HG03039 (cell line): Measurements from ENCODE around the gene SIRT5.

Experiments used
- ATAC-seq: cut with Tn5 transposase; IDR thresholded peaks from one replicate; pipeline ENCODE4 v1.9.1; 2021; ENCODE audit warnings: mild to moderate bottlenecking, moderate library complexity; ENCODE audit not compliant: unreplicated experiment

SIRT5 gene

GRCh38 chr6:13574571-13575376, at the start of gene SIRT5:
TSS of gene SIRT5 (plus strand) at chr6:13574601. CDS start at chr6:13584111, 9,510 bp downstream.
- ATAC-seq, result peak; percentile 53

- ATAC-seq, result no peak
Observed at GRCh38 chr6:13524801-13525508, 49.4 kb upstream of the SIRT5 start.

DNA sequence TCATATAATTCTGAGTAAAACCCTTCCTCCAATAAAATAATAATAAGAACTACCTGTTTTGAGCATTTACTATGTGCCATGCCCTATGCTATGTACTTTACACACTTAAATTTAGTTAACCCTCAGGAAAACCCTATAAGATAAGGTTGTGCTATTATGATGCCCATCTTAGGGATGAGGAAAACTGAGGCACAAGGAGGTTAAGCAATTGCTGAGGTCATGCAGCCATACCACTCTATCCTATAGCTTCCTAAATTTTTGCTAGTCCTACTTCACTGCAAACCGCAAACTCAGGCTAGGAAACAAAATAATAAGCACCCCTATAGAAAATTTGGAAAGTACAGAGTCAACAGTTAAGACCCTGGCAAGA, 48.1 kb upstream of the SIRT5 start:
- ATAC-seq, result no peak

DNA sequence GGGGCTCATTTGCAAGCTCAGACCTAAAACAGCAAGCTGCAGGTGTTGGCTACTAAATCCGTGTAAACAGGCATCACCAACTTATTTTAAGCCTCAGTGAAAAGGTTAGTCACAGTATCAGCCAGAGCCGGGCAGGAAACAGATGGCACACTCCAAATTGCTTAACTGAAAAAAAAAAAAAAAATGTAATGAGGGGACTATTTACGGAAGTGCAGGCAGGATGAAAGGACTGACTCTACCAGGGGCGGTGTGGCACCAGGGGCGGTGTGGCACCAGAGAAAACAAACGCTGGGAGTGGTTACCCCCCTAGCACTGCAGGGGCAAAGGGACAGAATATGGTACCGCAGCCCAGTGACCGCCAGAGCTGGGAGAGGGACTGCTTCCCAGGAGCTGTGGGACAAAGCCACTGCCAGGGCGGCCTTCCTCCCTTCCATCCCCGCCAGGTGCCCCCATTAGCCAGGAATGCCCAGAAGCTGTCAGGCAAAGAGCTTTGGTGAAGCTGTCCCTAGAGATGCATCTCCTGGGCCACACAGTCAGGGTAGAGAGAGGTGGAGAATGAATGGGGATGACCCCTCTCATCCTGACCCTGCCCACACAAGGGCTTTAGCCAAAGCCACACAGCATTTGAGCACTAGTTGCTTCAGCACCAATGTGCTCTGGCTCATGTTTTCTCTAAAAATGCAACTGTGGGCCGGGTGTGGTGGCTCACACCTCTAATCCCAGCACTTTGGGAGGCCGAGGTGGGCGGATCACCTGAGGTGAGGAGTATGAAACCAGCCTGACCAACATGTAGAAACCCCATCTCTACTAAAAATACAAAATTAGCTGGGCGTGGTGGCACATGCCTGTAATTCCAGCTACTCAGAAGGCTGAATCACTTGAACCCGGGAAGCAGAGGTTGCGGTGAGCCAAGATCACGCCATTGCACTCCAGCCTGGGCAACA, 47.4 kb upstream of the SIRT5 start:
- ATAC-seq, result no peak

- no peak for ATAC-seq
Observed at GRCh38 chr6:13527671-13528056, 46.7 kb upstream of the SIRT5 start.

GRCh38 chr6:13528232-13528631, 46.2 kb upstream of the SIRT5 start:
- ATAC-seq, result no peak

GRCh38 chr6:13528777-13529343, 45.5 kb upstream of the SIRT5 start:
- ATAC-seq, result no peak

GRCh38 chr6:13531956-13532355, 42.4 kb upstream of the SIRT5 start:
- no peak for ATAC-seq

GRCh38 chr6:13534536-13534935, 39.9 kb upstream of the SIRT5 start:
- no peak for ATAC-seq

GRCh38 chr6:13535306-13535705, 39.1 kb upstream of the SIRT5 start:
- no peak for ATAC-seq

DNA sequence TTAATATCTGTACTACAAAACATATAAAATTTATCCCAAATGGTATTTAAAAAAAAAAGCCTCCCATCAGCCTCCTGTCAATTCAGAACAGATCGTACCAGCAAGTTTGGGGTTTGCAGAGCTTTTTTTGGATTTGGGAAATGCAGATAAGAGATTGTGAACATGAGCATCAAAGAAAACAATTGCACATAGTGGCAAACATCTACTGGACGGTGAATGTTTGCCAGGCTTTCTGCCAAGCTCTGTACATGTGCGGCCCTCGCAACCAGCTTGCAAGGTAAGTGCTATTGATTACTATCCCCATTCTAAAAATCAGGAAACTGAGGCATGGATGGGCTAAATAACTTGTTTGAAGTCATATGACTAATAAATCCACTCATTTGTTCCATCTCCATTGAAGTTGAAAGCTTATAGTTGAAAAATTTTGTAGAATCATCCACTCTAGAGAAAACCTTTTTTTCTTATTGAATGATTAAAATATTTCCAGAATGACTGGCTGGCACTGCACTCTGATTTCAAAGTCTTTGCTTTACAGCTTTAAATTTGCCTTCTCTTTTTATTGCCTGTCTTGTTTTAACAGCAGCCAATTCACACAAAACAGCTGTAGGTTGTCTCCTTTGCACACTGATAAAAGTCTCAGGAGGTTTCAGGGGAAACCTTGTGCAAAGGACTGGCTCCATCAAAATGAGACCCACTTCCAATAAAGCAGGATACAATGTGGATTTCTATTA, 37.4 kb upstream of the SIRT5 start:
- ATAC-seq, result no peak

DNA sequence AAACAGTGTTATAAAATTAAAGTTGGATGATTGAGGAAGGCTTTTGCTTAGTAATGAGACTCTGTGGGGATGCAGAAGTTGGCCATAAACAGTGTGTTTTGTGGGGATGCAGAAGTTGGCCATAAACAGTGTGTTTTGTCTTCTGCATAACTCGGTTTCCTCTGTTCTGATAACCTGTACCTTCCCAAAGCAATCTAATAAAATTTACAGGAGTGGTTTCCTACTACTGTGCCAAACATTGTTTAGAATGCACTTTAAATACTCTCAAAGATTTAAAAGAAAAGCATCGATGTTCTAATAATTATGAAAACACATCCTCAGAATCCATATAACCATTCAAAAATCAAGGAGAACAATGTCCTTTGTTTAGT, 36.9 kb upstream of the SIRT5 start:
- no peak for ATAC-seq

DNA sequence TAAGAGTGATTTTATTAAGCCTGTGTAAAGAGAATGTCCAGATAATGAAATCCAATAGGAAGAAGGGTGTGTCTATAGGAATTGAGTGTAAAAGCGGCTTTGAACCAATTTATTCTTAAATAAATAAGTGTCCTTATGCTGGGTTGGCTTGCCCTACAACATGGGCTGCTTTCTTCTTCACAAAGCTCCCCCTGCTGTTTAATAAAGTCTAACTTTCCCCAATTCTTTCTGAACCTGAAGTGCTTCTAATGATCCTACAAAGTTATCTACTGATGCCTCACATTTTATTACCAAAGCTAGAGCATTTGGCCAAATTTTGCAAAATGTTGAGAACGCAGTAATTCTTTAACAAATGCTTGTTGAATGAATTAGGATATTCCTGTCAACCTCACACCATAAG, 36.3 kb upstream of the SIRT5 start:
- no peak for ATAC-seq

GRCh38 chr6:13538600-13538999, 35.8 kb upstream of the SIRT5 start:
- no peak for ATAC-seq

GRCh38 chr6:13539572-13539971, 34.8 kb upstream of the SIRT5 start:
- no peak for ATAC-seq

- ATAC-seq, result no peak
Observed at GRCh38 chr6:13541496-13541895, 32.9 kb upstream of the SIRT5 start.

DNA sequence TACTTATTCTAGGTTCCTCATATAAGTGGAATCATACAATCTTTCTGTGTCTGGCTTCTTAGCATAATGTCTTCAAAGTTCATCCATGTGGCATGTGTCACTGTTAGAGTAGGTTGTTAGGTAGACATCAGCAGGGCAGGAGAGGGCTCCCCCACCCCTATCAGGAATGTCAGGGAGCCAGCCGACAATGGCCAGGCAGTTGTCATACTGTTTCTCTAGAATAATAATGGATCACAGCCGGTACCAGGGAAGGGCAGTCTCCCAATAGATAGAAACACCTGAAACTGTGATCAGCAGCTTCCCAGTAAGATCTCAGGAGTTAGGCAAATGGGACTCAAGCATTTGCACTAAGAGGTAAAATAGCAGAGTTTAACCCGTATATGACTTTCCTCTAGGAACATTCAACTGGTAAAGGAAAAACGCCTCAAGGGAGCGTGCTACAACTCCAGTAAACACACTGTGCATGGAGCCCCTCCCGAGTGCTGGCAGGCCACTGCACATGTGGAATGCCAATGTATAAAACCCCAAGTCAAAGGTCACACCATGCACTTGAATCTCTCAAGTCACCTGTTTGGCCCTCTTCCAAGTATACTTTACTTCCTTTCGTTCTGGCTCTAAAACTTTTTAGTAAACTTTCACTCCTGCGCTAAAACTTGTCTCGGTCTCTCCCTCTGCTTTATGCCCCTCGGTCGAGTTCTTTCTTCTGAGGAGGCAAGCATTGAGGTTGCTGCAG, 29.8 kb upstream of the SIRT5 start:
- ATAC-seq, result no peak

DNA sequence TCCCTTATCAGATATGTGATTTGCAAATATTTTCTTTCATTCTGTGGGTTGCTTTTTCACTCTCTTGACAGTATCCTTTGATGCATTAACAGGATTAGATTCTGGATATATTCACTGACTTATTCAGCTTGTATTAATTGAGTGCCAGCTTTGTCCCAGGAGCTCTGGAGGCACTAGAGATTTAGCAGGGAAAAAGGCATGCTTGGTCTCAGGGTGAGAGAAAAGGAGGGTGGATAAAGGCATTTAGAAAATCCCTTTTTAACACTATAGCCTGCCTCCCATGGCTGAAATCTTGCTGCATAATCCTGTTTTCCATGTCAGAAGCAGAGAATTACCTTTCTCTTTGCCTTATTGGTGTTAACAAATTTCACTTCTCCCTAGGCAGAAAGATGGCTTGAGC, 28.5 kb upstream of the SIRT5 start:
- ATAC-seq, result no peak

GRCh38 chr6:13548500-13549210, 25.7 kb upstream of the SIRT5 start:
- no peak for ATAC-seq
